Osteocyte (in vitro differentiated cells): ENCODE results near the gene TERB1. TPM values are rescaled to one million over a fixed set of nuclear protein-coding genes. Genes with fewer than 3 reads are reported as not detected.

ENCODE experiments used
- DNase-seq: peaks from one replicate; pipeline ENCODE4 v3.0.0; 2021; ENCODE audit warnings: mixed read lengths; ENCODE audit not compliant: unreplicated experiment; ENCODE audit errors: extremely low spot score
- H3K27ac Mint-ChIP-seq: one replicate; pipeline ENCODE4 v1.8.0; 2021; ENCODE audit warnings: mild to moderate bottlenecking, mixed read lengths; ENCODE audit not compliant: unreplicated experiment
- H3K27me3 Mint-ChIP-seq: one replicate; pipeline ENCODE4 v1.8.0; 2021; ENCODE audit warnings: mixed read lengths; ENCODE audit not compliant: unreplicated experiment
- H3K36me3 Mint-ChIP-seq: one replicate; pipeline ENCODE4 v1.8.0; 2021; ENCODE audit warnings: mixed read lengths; ENCODE audit not compliant: unreplicated experiment
- H3K4me1 Mint-ChIP-seq: one replicate; pipeline ENCODE4 v1.8.0; 2021; ENCODE audit warnings: mixed read lengths; ENCODE audit not compliant: unreplicated experiment
- H3K4me3 Mint-ChIP-seq: one replicate; pipeline ENCODE4 v1.8.0; 2021; ENCODE audit warnings: mild to moderate bottlenecking, moderate library complexity, mixed read lengths; ENCODE audit not compliant: unreplicated experiment
- H3K9me3 Mint-ChIP-seq: one replicate; pipeline ENCODE4 v1.8.0; 2021; ENCODE audit warnings: mixed read lengths; ENCODE audit not compliant: unreplicated experiment
- total RNA-seq: library from RNA; stranded (reverse); gene quantifications from 2 replicates; pipeline ENCODE4 v1.2.1, GENCODE V29; 2021
- TF ChIP-seq, protein P1 (sequence below): fragments of 200-600 bp; sonication (generic); IDR thresholded peaks from 2 replicates; pipeline ENCODE4 v1.5.0; 2021; ENCODE audit warnings: antibody characterized with exemption, mild to moderate bottlenecking, moderate library complexity

Gene TERB1
- total RNA-seq, 1 donor from 2014 or later, result 0.43 TPM

DNA sequence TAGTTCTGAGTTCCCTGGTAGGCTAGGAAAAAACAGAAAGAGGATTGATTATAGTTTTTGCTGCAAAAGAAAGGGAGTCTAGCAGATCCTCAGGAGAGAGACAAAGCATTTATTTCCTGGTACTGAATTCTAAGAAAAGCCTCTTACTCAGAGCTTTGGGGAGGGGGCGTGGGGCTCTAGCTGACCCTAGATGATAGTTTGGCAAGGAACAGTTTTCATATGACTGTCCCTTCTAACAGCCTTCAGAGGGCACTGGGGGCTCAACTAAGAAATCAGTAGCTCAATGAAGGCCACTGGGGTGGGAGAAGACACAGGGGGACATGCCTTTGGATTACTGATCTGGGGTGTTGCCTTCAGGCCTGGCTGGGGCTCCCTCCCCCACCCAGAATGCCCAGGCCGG, 46.8 kb upstream of the TERB1 start:
- no peak overlapping the region for H3K27ac Mint-ChIP-seq
- no peaks in the 10 kb centered on the region for H3K9me3 Mint-ChIP-seq
- H3K4me3 Mint-ChIP-seq, result no peak overlapping the region
- H3K27me3 Mint-ChIP-seq, result peaks cover 38% of the 10 kb centered on the region
- DNase-seq, result no peak
- H3K36me3 Mint-ChIP-seq, result no peaks in the 10 kb centered on the region
- H3K4me1 Mint-ChIP-seq, result peaks cover 16% of the 10 kb centered on the region
- TF ChIP-seq, protein P1, sequence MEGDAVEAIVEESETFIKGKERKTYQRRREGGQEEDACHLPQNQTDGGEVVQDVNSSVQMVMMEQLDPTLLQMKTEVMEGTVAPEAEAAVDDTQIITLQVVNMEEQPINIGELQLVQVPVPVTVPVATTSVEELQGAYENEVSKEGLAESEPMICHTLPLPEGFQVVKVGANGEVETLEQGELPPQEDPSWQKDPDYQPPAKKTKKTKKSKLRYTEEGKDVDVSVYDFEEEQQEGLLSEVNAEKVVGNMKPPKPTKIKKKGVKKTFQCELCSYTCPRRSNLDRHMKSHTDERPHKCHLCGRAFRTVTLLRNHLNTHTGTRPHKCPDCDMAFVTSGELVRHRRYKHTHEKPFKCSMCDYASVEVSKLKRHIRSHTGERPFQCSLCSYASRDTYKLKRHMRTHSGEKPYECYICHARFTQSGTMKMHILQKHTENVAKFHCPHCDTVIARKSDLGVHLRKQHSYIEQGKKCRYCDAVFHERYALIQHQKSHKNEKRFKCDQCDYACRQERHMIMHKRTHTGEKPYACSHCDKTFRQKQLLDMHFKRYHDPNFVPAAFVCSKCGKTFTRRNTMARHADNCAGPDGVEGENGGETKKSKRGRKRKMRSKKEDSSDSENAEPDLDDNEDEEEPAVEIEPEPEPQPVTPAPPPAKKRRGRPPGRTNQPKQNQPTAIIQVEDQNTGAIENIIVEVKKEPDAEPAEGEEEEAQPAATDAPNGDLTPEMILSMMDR, result no peak

- TF ChIP-seq, protein P1, result no peak
- H3K9me3 Mint-ChIP-seq, result no peaks in the 10 kb centered on the region
- H3K4me1 Mint-ChIP-seq, result peaks cover 21% of the 10 kb centered on the region
- no peaks in the 10 kb centered on the region for H3K36me3 Mint-ChIP-seq
- DNase-seq, result no peak
- peaks cover 41% of the 10 kb centered on the region for H3K27me3 Mint-ChIP-seq
- no peak overlapping the region for H3K27ac Mint-ChIP-seq
- H3K4me3 Mint-ChIP-seq, result no peak overlapping the region
Measured at GRCh38 chr16:66847533-66848067, 46.2 kb upstream of the TERB1 start.

DNA sequence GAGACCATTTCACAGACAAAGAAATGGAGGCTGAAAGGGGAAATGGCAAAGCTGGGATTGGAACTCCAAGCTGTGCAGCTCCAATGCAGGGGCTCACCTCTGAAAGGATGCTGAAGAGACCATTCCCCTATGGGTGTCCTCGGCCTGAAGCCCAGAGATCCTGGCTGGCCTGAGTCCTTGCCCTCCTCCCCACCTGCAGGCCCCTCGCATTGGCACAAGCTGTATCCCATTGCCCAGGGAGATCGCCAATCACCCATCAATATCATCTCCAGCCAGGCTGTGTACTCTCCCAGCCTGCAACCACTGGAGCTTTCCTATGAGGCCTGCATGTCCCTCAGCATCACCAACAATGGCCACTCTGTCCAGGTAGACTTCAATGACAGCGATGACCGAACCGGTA, 45.4 kb upstream of the TERB1 start:
- H3K9me3 Mint-ChIP-seq, result no peaks in the 10 kb centered on the region
- H3K4me3 Mint-ChIP-seq, result no peak overlapping the region
- H3K4me1 Mint-ChIP-seq, result peaks cover 24% of the 10 kb centered on the region
- TF ChIP-seq, protein P1, result no peak
- no peak overlapping the region for H3K27ac Mint-ChIP-seq
- no peak for DNase-seq
- peaks cover 41% of the 10 kb centered on the region for H3K27me3 Mint-ChIP-seq
- H3K36me3 Mint-ChIP-seq, result no peaks in the 10 kb centered on the region

GRCh38 chr16:66846266-66846665, 44.9 kb upstream of the TERB1 start:
- H3K27me3 Mint-ChIP-seq, result peaks cover 44% of the 10 kb centered on the region

DNA sequence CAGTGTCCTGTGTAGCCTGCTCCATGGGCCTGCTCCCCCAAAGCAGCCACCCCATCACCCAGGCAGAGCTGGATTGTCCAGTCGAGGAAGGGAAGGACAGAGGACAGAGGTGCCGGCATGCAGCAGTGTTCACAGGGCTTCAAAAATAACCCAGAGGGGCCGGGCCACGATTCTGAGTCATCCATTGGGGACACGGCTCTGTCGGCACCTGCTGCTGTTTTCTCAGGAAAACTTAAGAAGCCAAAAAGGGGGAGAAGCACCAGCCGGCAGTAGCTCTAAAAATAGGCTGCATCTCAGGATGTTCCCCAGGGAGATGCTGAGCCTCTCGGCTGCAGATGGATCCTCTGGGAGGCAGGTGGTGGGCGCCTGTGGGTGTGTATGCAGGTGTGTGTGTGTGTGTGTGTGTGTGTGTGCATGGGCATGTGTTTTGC, 44.4 kb upstream of the TERB1 start:
- no peaks in the 10 kb centered on the region for H3K9me3 Mint-ChIP-seq
- no peak overlapping the region for H3K27ac Mint-ChIP-seq
- H3K4me1 Mint-ChIP-seq, result peaks cover 24% of the 10 kb centered on the region
- TF ChIP-seq, protein P1, result no peak
- DNase-seq, result no peak
- no peaks in the 10 kb centered on the region for H3K36me3 Mint-ChIP-seq
- peaks cover 44% of the 10 kb centered on the region for H3K27me3 Mint-ChIP-seq
- no peak overlapping the region for H3K4me3 Mint-ChIP-seq

More at GRCh38 chr16:66846266-66846665, 44.9 kb upstream of the TERB1 start:
- Mint-ChIP-seq H3K36me3 (no peaks in the 10 kb centered on the region), H3K27ac (no peak overlapping the region), H3K4me1 (peaks cover 24% of the 10 kb centered on the region), H3K4me3 (no peak overlapping the region), H3K9me3 (no peaks in the 10 kb centered on the region)
- TF ChIP-seq, protein P1, result no peak
- no peak for DNase-seq
